ENCODE data around the gene TFF1. TPM values are rescaled to one million over a fixed set of nuclear protein-coding genes. Genes with fewer than 3 reads are reported as not detected.

Gene TFF1
- total RNA-seq, 2 donors from 2014 or later, result not detected

- Mint-ChIP-seq H3K36me3 (no peaks in the 10 kb centered on the region), H3K27me3 (peaks cover 0 to 1% of the 10 kb centered on the region in 2 donors), H3K27ac (no peak within 1 kb of the TSS), H3K4me1 (ENCODE audit: low read depth in 2 of 2) (peaks cover 7% of the 10 kb centered on the region in 2 donors), H3K9me3 (no peaks in the 10 kb centered on the region), H3K4me3 (no peak within 1 kb of the TSS)
- ATAC-seq (no peak), DNase-seq (ENCODE audit: low spot score) (peak; percentile 56)
These were observed 50.9 kb downstream of the TFF1 start, which contains the start of gene TFF3 for GRCh38 chr21:42315296-42315891. TFF3 (minus strand) TSS chr21:42315409; CDS start chr21:42315374, 35 bp downstream.

GRCh38 chr21:42314616-42315295, 51.6 kb downstream of the TFF1 start:
- ATAC-seq, result no peak
- H3K36me3 Mint-ChIP-seq, result no peaks in the 10 kb centered on the region
- H3K9me3 Mint-ChIP-seq, result no peaks in the 10 kb centered on the region
- no peak for DNase-seq (ENCODE audit: low spot score)
- peaks cover 0 to 4% of the 10 kb centered on the region in 2 donors for H3K27me3 Mint-ChIP-seq
- H3K4me1 Mint-ChIP-seq (ENCODE audit: low read depth in 2 of 2), result peaks cover 6 to 7% of the 10 kb centered on the region in 2 donors
- no peak overlapping the region for H3K27ac Mint-ChIP-seq
- H3K4me3 Mint-ChIP-seq, result no peak overlapping the region

GRCh38 chr21:42313501-42313969, 52.8 kb downstream of the TFF1 start:
- DNase-seq (ENCODE audit: low spot score), result peak; percentile 44
- ATAC-seq, result no peak

GRCh38 chr21:42312626-42313104, 53.7 kb downstream of the TFF1 start:
- Mint-ChIP-seq H3K36me3 (no peaks in the 10 kb centered on the region), H3K27ac (no peak overlapping the region), H3K4me1 (ENCODE audit: low read depth in 2 of 2) (no peaks in the 10 kb centered on the region), H3K27me3 (peaks cover 0 to 7% of the 10 kb centered on the region in 2 donors), H3K9me3 (no peaks in the 10 kb centered on the region), H3K4me3 (no peak overlapping the region)
- ATAC-seq (no peak), DNase-seq (ENCODE audit: low spot score) (peak; percentile 38)

More at GRCh38 chr21:42313501-42313969, 52.8 kb downstream of the TFF1 start:
- Mint-ChIP-seq H3K27me3 (peaks cover 0 to 4% of the 10 kb centered on the region in 2 donors), H3K36me3 (no peaks in the 10 kb centered on the region), H3K27ac (no peak overlapping the region), H3K9me3 (no peaks in the 10 kb centered on the region), H3K4me3 (no peak overlapping the region), H3K4me1 (ENCODE audit: low read depth in 2 of 2) (no peaks in the 10 kb centered on the region)

Other genes starting within 250 kb of the TFF1 start
- 1 to 10 TPM; 3.1 to 3.5 TPM for gene ABCG1, start 147.4 kb downstream of the TFF1 start, total RNA-seq
- gene TFF3, start 51.1 kb downstream of the TFF1 start, total RNA-seq, result not detected
- gene TFF2, start 15.5 kb downstream of the TFF1 start, total RNA-seq, result not detected
- 1 to 10 TPM in 1 of 2 donors, under 1 TPM in 1; 0.19 to 8.4 TPM for gene TMPRSS3, start 29.5 kb upstream of the TFF1 start, total RNA-seq
- 1 to 10 TPM; 1.7 to 9.2 TPM for gene UBASH3A, start 37.4 kb upstream of the TFF1 start, total RNA-seq
- under 1 TPM in 1 of 2 donors, not detected in 1; 0.25 TPM for gene RSPH1, start 129.7 kb upstream of the TFF1 start, total RNA-seq
- gene SLC37A1, start 147.3 kb upstream of the TFF1 start, total RNA-seq, result 10 to 100 TPM; 17.2 to 22.5 TPM